ENCODE measurements around the gene P2RY12.
"Not testable (repeated sequence)": the region's sequence is repeated elsewhere in the genome, so short reads cannot be mapped to it uniquely, and the experiment has no call there.

Gene P2RY12

DNA sequence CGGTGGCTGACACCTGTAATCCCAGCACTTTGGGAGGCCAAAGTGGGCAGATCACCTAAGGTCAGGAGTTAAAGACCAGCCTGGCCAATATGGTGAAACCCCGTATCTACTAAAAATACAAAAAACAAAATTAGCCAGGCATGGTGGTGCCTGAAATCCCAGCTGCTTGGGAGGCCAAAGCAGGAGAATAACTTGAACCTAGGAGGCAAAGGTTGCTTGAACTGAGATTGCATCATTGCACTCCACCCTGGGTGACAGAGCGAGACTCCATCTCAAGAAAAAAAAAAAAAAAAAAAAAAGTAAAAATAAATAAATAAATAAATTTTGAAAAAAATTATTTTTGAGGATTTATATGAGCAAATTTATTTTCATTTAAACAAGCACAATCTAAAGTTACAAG, 7.6 kb upstream of the P2RY12 start:
- FAIRE-seq = not testable (repeated sequence)

DNA sequence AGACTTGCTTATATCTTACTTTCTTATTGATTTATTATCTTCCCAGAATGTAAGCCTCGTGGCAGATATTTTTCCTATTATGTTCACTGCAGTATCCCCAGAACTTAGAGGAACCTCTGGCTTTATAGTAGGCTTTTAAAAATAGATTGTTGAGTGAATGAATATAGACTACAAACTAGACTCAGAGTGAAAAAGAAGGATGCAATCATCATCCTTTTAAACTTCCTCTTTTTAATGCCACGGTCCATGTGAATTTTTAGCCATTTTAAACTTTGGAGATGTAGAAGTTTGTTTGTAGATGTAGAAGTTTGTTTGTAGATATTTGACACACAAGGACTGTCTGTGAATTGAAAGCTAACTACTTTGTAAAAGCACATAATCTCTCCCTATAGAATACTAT, 7.2 kb upstream of the P2RY12 start:
- FAIRE-seq = no peak

DNA sequence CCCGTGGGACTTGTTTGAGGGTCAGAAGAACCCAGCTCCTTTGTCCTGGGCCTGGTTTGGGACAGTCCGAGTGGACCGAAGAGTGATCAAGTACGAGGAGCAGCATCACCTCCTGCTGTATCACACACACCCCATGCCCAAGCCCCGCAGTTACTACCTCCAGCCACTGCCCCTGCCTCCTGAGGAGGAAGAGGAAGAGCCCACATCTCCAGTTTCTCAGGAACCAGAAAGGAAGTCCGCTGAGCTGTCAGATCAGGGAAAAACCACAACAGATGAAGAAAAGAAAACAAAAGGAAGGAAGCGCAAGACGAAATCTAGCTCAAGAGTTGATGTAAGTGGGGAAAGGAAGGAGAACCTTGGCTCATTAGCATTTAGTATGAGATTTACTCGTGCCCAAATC, 3.3 kb upstream of the P2RY12 start:
- no peak for FAIRE-seq

DNA sequence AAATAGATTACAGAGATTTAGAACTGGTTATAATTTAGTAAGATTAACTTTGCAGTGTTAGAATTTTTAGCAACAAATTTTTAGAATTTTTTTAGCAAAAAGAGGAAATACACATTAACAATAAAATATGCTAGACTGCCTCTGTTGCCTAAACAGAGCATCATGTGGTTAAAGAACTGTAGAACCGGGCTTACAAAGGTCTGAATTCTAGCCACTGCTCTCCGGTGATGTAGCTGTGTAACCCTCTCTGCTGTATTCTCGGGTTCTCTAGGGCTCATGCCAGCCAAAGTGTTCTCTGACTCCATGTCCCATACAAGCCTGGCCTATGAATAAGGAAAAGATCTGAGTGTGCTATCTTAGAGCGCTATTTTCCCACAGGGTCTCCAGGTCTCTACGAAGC, 2.9 kb upstream of the P2RY12 start:
- no peak for FAIRE-seq

DNA sequence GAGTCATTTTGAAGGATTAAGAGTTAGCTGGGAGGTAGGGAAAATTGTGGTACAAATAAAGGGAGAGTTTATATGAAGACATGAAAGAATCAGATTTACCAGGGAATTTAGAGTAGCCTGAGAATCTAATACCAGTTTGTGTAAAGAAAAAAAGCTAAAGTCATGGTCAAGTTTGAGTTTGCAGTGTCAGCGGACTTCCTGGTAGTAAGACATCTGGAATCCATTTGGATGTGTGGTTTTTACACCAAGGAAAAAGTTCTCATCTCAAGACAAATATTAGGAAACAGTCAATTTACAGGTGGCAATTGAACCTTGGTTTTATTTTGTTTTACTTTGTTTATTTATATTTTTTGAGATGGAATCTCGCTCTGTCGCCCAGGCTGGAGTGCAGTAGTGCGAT, 1.5 kb upstream of the P2RY12 start:
- FAIRE-seq = no peak

DNA sequence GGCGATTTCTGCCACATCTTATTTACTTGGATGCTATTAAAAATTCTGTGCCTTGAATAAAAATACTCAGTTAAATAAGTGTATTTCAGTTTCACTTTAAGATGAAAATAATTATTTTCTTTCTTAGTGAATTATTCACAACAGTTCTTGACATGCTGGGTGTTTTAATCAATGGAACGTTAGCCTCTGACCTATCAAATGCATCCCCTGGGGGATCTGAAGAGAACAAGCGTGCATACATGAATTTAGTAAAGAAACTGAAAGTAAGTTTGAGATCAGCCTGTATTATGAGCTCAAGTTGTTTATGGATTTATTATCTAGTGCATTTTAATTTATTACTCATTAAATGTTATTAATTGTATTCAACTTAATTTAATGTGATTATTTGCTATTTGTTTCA, 597 bp downstream of the P2RY12 start:
- FAIRE-seq = no peak

DNA sequence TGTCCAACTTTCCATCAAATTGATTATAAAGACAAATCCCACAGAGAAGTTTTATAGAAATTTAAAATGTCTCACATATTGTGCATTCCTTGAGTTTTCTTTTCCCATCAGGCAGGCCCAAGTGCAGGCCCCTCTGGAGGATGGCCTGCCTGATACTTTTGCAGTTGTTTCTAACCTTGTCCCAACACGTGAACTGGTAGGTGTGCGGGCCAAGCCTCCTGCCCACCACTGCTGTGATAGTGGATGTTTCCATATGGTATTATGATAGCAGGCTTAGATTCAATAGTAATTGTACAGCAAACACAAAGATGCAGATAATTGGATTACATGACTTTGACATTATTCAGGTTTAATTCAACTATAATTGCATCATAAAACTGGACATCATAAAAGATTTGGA, 1.4 kb downstream of the P2RY12 start:
- FAIRE-seq = no peak

DNA sequence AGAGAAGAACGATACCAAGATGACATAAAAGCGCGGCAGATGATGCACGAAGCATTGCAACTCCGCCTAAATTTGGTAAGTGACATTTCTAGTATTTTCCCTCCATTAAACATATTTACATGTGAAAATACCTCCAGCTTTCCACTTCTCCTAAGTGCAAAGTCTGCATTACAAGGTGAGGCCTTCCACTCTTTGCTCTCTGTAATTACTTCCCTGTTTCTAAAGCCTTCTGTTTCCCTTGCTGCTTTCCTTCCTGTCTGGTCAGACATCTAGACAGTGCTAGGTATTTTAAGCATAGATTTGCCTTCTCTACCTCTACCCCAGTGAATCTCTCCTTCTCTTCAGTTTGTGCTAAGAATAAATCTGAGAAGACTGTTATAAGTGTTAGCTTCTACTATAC, 1.9 kb downstream of the P2RY12 start:
- no peak for FAIRE-seq

DNA sequence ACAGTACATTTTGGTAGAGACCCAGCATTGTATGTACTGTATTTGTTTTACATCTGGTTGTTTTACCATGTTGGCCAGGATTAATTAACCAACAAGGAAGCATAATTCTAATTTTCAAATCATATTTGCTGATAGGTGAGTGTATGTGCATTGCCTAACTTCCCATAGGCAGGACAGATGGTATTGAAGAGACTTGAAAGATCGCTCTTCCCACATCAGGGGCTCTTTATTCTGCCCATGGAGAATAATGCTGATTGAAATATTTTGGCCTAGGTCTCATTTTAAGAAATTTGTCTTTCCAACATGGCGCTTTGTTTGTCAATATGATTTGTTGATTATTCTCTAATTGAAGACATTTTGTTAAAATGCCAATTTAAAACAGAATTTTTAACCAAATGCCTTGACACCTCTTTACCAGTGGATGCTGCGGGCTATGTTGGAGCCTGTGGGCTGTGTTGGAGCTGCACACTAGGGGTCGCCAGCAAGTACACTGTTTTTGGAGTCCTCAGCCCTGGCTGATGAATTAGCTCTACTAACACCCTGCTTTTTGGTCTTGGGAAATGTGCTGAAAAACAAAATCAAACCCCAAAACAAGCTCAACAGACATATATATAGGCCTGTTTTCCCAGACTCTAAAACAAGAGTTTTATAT, 5.3 kb downstream of the P2RY12 start:
- peak; percentile 6 for FAIRE-seq

DNA sequence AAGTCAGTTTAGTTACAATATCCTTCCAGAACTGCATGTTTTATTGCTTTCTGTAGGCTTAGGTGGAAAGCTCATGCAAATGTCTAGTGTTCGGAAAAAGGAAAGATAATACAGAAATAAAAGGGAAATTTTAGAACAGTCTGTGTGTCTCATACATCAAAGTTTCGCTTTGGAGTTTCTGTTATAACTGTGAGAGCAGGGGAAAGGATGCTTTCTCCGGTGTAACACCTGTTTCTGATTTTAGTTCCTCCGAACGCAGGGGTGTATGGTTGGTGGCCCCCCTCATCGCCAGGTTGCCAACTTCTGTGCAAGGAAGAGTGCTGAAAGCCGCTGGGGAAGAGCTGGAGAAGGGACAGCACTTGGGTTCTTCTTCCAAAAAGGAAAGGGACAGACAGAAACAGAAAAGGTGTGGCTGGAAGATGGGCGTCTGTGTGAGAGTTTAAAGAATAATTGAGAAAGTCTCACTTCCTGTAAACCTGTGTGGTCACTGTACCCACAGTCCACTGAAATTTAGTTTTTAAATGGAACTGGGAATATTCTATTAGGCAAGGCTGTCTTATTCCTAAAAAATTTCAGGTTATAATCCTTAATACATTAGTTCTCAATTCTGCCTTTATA, 6.7 kb downstream of the P2RY12 start:
- FAIRE-seq = no peak

DNA sequence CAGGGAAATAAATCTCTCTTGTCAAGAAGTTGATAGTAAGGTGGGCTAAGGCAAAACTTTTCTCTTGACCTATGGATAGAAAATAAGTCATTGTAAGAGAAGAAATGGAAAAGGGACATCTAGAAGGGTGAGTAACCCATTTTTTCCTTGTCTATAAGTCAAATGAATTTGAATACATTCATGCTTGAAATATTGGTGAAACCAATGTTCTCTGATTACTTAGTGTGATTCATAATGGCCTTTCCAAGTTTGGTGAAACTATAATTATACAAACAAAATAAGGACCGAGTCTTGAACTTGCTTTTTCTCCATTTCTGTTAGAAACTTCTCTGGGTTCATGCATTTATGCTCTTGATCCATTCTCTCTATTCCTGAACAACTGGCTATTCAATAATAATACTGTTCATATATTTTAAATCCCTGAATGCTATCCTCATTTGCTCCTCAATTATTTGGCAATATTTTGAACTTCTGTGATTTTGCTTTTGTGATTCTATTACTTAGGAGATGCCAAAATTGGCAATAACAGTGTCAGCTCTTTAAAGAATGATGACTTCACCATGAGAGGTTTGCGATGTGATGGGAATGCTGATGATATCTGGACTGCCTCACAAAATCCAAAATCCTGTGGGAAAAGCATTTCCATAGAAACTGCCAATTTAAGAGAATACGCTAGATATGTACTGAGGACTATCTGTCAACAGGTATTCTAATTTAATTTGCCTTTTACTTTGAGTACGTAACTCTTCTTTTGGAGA, 12.3 kb downstream of the P2RY12 start:
- FAIRE-seq = no peak

DNA sequence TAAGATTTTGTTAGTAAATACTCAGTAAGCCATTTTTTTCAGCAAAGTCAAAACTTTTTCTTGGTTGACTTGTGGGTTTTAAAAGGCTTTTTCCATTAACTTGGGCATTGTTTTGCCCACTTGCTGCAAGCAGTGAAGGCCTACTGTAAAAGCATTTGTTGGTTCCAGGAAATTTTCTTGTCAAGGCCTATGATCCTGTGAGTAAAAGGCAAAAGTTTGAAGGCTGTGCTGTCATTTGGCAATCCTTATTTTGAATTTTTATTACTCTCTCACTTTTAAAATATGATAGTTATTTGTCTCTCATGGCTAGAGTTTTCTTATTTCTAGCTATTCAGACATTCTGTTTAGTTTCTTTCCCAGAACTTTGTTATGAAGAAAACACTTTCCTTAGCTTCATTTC, 13.0 kb downstream of the P2RY12 start:
- FAIRE-seq = no peak

DNA sequence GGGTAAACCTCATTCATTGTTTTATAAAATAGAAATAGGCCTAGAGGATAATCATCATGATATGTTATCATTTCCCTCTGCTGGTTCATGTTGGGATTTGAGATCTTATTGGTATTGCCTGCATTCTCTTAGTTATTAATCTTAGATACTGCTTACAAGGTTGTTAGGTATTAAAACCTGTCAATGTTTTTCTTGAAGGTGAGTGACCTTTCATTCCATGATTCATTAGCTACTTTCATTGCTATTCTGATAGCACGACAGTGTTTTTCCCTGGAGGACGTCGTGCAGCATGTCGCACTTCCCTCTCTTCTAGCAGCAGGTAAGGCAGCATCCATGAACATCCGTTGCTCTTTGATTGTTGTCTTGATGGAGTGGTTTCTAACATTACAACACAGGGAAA, 17.1 kb downstream of the P2RY12 start:
- no peak for FAIRE-seq

DNA sequence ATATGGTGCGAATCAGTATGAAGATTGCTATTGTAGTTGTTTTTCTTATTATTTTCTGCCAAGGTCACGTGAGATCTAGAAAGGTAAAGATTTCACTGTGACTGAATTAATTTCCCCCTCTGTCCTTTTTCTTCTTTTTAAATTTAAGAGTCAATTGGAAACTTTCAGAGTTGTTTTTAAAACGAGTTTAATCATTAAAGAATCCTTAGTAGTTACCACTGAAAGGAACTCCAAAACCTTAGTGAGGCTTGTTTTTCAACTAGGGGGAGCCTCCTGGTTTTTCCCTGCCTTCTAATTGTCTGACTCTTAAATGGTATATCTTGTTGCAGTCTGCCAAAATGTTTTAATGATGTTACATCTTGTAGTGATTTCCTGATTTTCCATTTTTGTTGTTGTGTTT, 17.6 kb downstream of the P2RY12 start:
- no peak for FAIRE-seq

DNA sequence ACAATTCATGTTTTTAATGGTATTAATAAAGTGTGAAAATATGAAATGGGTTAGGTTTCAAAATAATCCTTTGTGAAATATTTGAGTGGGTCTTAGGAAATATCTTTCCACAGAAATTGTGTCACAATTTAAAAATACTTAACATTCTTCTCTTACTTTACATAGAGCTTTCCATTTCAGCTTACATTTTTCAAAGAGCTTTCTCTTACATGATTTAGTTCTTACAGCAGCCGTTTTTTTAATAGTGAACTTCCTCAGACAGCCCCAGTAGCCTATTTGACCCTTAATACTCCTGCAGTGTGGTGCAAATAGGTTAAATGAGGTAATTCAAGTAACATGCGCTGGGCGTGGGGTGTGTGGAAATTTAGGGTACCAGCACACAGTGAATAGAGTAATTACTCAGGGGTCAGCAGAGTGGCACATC, 21.8 kb downstream of the P2RY12 start:
- no peak for FAIRE-seq

DNA sequence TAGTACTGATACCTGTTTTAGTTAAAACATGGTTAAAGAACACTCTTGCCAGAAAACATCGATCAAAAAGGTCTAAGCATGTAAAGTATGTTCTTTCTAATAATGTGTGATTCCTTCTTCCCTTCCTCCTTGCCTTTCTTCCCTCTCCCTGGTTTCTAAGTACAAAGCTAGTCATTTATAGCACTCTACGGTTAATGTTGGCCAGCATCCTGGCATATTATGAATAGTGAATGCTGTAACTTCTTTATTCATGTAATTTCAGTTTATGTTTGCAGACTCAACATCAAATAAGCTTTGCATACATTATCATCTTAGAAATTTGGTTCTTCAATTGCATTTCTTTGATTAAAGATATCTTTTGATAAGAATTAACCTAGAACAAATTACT, 27.1 kb downstream of the P2RY12 start:
- FAIRE-seq = no peak

DNA sequence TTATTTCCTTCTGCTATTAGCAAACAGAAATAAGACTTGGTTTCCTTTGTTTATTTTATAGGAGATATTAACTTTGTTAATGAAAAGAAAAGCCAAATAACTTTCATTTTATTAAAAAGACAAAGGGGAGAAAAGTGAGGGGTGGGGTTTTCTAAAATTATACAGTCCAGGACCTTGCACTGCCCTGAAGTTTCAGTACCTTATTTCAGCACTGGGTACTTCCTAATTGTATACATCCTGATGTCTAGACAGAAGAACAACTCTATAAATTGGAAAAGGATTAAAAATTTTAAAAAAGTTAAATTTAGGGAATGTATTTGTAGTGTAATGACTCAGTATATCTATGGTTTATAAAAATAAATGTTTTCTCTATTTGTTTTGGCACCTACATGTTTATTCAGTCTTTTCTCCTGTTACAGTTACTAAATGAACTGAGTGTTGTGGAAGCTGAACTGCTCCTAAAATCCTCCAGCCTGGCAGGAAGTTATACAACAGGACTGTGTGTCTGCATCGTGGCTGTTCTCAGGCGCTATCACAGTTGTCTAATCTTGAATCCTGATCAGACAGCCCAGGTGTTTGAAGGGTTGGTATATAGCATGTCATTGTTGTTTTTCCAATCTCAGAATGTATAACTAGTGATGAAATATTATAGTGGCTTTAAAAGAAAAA, 27.6 kb downstream of the P2RY12 start:
- FAIRE-seq = no peak

DNA sequence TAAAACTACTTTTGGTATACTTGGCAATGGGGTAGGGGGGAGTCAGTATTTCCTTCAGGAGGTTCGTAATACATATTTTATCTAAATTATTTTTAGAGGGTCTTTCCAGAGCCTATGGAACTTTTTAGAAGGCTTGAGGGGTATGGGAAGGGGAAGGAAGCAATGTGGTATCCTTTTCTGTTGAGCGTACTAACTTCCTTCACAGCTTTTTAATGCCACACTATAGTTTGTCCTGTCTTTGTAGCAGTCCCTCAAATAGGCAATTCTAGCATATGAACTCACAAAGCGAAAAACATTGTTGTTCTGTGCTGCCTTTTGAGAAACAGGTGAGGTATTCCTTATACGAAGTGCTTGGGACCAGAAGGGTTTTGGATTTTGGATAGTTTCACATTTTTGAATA, 32.9 kb downstream of the P2RY12 start:
- no peak for FAIRE-seq

DNA sequence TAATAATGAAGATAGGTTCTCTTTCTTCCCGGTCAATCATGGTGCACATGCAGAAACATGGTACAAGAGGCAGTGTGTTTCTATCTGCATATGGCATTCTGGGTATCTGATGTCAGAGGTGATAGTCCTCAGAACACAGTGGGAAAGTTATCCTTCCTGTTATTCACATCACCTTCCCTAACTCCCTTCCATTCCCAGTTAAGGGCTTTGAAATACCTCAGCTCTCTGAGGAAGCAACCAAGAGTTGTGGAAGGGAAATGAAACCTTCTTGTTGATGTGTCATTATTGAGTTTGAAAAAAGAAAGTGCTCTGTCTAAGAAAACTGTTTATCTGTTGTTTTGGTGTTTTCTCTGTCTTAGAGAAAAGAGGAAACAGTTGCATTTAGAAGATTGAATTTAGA, 33.3 kb downstream of the P2RY12 start:
- no peak for FAIRE-seq

DNA sequence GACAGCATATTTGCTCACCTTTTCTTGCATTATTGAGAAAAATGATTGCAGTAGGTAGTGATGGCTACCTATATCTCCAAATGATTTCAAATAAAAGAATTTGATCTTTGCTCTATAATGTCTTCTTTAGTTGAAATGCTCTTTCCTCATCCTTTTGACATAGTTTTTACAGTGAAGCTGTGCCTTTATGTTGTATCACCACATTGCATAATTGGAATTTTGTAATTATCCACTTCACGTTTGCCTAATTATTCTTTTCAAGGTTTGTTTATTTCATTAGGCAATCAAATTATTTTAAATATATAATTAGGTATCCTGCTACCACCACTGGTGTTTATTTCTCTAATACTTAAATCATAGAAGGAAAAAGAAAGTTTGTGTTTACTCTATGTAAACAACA, 33.9 kb downstream of the P2RY12 start:
- FAIRE-seq = no peak

DNA sequence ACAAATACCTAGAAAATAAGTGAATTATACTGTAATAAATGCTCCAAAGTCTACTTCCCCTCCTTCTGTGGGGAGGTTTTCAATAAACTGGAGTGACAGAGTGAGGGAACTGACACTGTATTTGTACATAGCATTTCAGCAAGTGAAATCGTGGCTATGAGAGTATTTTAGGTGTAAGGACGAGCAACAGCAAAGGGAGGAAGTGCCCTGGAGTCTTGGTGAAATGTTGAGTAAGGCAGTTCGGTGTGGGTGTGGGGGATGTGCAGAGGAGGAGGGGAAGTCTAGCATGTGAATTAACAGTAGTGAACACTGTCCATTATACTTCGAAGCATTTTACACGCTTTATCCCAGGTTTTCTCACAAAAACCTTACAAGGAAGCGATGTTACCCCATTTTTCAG, 37.1 kb downstream of the P2RY12 start:
- no peak for FAIRE-seq

DNA sequence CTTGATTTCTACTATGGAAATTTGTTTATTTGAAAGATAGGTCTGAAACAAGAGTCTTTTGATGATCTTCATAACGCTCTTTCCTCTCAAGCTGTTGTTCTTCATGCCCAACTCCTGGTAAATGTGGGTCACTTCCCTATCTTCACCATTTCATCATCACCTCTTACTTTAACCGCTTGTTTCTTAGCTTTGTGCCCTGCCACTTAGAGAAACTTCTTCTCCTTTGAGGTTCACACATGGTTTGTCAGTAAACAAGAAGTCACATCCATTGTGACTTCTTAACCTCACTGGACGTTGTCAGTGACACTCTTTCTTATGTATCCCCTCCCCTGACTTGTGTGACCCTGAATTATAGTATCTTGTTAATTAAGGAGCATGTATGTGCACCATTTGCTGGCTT, 38.3 kb downstream of the P2RY12 start:
- no peak for FAIRE-seq

DNA sequence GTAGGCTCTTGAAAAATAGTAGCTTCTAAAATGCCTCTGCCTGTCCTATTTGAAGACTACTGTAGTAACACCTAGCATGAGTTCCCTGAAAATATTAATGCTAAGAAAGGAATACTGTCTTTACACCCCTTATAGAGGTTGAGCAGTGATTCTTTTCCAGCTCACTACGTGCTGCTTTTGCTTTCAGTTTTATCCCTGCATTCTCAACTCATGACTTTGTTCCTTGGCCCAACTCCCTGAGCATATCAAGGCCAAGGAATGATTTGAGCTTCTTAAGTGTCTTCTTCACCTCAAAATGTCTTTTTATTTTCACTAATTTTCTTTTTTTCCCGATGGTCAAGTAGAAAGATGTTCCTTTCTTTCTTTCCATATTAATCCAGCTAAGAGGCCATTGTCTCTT, 38.7 kb downstream of the P2RY12 start:
- FAIRE-seq = no peak

DNA sequence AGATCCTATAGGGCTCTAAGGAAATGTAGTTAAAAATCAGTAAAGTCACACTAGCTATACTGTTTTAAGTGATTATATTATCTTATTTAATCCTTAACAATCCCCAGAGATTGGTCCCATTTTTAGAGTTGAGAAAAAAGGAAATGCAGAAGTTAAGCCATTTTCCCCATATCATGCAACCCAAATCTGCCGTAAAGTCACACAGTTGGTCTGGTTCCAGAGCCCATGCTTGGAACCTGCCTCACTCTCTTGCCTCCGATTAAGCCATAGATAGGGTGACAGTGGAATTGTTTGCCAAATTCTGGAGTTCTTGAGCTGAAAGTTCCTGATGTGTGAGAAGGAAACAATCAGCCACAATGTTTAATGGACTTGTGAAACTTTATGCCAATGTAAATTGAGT, 52.9 kb downstream of the P2RY12 start:
- FAIRE-seq = no peak
